ENCODE results near the gene FOXN3. TPM values are rescaled to one million over a fixed set of nuclear protein-coding genes. Genes with fewer than 3 reads are reported as not detected.
A peak's percentile ranks its signal among the peaks of the same experiment; 100 is the strongest.

The FOXN3 gene
- total RNA-seq, 4 donors from 2014 or later, result 99.6 to 172 (median 103) TPM

DNA sequence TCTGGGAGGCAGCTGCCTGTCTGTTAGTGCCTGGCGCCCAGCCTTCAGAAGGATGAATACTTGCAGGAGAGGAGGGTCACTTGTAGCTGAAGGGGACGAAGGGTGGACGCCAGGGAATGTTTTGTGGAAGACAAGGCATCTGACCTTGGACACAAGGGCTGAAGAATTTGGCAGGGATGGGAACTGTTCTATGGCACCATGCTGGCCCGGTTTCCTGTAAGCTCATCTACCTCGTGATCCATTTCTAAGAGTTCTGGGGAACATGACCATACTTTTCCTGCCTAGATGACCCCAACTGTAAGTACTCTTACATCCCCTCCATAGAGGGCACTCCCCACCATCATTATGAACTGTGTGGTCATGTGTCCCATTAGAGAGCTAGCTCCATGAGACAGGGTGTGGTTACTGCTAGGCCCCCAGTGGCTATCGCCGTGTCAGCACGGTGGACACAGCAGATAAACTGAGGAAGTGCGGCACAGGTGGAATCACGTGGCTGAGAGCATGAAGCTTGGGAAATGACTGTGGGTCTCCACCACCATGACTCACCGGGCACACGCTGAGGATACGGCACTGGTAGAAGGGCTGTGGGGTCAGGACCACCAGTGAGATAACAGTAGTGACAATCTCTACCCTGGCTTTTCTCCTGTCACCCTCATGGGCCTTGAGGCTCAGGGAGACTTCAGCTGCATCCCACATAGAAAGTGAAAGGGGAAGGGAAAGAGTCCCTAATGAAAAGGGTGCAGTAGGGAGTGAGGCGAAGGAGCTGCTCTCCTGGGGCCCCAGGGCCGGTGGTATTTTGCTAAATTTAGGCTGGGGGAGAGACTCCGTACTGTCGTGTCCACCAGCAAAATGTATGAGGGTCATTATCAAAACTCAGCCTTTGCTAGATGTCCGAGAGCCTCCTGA, 252.6 kb downstream of the FOXN3 start:
- in situ Hi-C loops (cut with MboI; ENCODE audit: low sequenced_read_pairs in 4 of 4), result loop anchor here in 3 of 4 donors (10.0 to 25.0 kb wide), 2 partner anchors 748 to 750 kb away; no protein-coding TSS in a partner anchor
- H3K36me3 ChIP-seq, result peaks cover 0 to 23% of the 10 kb centered on the region in 2 donors
- H3K27ac ChIP-seq, result peak overlapping the region; percentile 47 to 69 (median 60)
- peaks cover 41 to 45% of the 10 kb centered on the region in 2 donors for H3K4me1 ChIP-seq
- no peaks in the 10 kb centered on the region for H3K27me3 ChIP-seq
- no peak for DNase-seq
- peak overlapping the region in 1 of 4 donors; percentile 13 for H3K4me3 ChIP-seq
- ATAC-seq, result no peak
- TF ChIP-seq, protein P1, sequence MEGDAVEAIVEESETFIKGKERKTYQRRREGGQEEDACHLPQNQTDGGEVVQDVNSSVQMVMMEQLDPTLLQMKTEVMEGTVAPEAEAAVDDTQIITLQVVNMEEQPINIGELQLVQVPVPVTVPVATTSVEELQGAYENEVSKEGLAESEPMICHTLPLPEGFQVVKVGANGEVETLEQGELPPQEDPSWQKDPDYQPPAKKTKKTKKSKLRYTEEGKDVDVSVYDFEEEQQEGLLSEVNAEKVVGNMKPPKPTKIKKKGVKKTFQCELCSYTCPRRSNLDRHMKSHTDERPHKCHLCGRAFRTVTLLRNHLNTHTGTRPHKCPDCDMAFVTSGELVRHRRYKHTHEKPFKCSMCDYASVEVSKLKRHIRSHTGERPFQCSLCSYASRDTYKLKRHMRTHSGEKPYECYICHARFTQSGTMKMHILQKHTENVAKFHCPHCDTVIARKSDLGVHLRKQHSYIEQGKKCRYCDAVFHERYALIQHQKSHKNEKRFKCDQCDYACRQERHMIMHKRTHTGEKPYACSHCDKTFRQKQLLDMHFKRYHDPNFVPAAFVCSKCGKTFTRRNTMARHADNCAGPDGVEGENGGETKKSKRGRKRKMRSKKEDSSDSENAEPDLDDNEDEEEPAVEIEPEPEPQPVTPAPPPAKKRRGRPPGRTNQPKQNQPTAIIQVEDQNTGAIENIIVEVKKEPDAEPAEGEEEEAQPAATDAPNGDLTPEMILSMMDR (IDR thresholded peaks at IDR 0.05 in 4 of 5, conservative IDR thresholded peaks at IDR 0.05 in 1 of 5), result no peak
- TF ChIP-seq POLR2A (IDR thresholded peaks at IDR 0.05), result no peak
- intact Hi-C loops (cut with DNase I; ENCODE audit: low total_unique reads), result loop anchor here (5.0 kb wide), 1 partner anchor 122 kb away; no protein-coding TSS in a partner anchor
- H3K9me3 ChIP-seq, result no peaks in the 10 kb centered on the region

DNA sequence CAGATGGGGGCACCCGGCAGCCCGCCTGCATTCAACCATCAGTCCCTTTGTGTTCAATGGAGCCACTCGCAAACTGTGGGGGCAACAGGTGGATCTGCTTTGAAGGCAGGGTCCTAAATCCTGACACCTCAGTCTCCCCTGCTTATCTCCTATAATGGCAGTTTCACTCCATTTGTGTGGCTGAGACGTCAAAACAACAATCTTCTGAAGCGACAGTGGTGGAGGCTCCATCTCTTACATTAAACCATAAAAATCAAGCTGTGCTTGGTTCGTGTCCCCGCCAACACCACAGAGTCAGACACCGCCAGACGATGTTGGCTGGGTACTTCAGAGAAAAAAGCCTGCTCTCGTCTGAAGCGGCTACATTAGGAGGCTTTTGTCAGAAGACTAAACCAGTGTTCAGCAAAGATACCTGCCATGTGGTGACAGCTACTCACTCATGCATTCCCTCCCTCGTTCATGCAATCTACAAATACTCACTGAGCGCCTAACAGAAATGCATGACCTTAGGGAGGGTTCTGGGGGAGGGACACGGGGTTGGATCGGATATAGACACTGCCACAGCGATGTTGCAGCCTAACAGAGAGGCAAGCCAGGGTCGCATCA, 253.9 kb downstream of the FOXN3 start:
- H3K4me1 ChIP-seq, result peaks cover 41 to 43% of the 10 kb centered on the region in 2 donors
- H3K36me3 ChIP-seq, result peaks cover 0 to 23% of the 10 kb centered on the region in 2 donors
- intact Hi-C loops (cut with DNase I; ENCODE audit: low total_unique reads), result no loop called here
- TF ChIP-seq POLR2A (IDR thresholded peaks at IDR 0.05), result no peak
- TF ChIP-seq, protein P1 (IDR thresholded peaks at IDR 0.05 in 4 of 5, conservative IDR thresholded peaks at IDR 0.05 in 1 of 5), result no peak
- DNase-seq (no peak), ATAC-seq (no peak)
- no peak overlapping the region for H3K27ac ChIP-seq
- no peaks in the 10 kb centered on the region for H3K9me3 ChIP-seq
- no peaks in the 10 kb centered on the region for H3K27me3 ChIP-seq
- in situ Hi-C loops (cut with MboI; ENCODE audit: low sequenced_read_pairs in 4 of 4), result loop anchor here in 3 of 4 donors (10.0 to 25.0 kb wide), 2 partner anchors 749 to 752 kb away; no protein-coding TSS in a partner anchor
- H3K4me3 ChIP-seq, result no peak overlapping the region

DNA sequence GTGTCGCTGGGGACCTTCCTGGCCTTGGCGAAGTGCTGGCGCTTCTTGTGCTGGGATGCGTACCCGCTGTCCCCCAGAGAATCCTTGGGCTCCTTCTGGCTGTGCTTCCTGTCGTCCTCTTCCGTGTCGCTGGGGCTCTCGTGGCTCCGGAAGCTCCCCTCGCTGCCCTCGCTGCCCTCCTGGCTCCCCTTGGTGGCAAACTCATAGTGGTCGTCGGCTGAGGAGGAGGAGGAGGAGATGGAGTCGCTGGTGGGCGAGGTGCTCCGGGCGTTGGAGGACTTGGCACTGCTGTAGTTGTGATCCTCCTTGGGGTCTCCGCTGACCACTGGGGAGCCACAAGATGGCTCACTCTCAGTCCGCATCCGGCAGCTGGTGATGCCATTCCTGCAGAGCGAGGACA, 254.4 kb downstream of the FOXN3 start:
- DNase-seq, result no peak
- Histone ChIP-seq H3K36me3 (peaks cover 0 to 23% of the 10 kb centered on the region in 2 donors), H3K4me1 (peaks cover 38% of the 10 kb centered on the region in 2 donors), H3K9me3 (no peaks in the 10 kb centered on the region), H3K4me3 (no peak overlapping the region), H3K27ac (no peak overlapping the region), H3K27me3 (no peaks in the 10 kb centered on the region)
- in situ Hi-C loops (cut with MboI; ENCODE audit: low sequenced_read_pairs in 4 of 4), result loop anchor here in 3 of 4 donors (10.0 to 25.0 kb wide), 2 partner anchors 750 to 752 kb away; no protein-coding TSS in a partner anchor
- intact Hi-C loops (cut with DNase I; ENCODE audit: low total_unique reads), result no loop called here
- ATAC-seq, result no peak
- TF ChIP-seq, protein P1 (IDR thresholded peaks at IDR 0.05 in 4 of 5, conservative IDR thresholded peaks at IDR 0.05 in 1 of 5), result no peak
- no peak for TF ChIP-seq POLR2A (IDR thresholded peaks at IDR 0.05)

DNA sequence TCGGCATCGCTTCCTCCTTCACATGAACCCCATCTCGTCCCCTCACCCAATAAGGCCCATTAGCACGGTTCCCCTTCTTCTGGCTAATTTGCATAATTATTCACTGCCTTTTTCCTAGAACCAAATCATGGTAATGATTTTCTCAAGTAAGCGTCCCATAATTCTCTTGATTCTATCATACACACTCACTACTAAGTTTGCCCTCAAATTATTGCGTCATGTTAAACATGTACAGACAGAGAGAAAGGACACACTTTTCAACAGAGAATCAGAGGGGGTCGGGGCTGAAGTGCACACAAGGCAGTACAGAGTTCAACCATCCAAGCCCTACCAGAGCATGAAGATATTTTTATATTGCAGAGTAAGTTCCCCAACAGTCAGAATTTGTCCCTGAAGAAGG, 256.6 kb downstream of the FOXN3 start:
- ATAC-seq (no peak), DNase-seq (no peak)
- Histone ChIP-seq H3K4me3 (no peak overlapping the region), H3K36me3 (peaks cover 0 to 23% of the 10 kb centered on the region in 2 donors), H3K27ac (no peak overlapping the region), H3K4me1 (peaks cover 16% of the 10 kb centered on the region in 2 donors), H3K27me3 (no peaks in the 10 kb centered on the region), H3K9me3 (no peaks in the 10 kb centered on the region)
- in situ Hi-C loops (cut with MboI; ENCODE audit: low sequenced_read_pairs in 4 of 4), result loop anchor here in 3 of 4 donors (10.0 to 25.0 kb wide), 2 partner anchors 752 to 754 kb away; no protein-coding TSS in a partner anchor
- TF ChIP-seq, protein P1 (IDR thresholded peaks at IDR 0.05 in 4 of 5, conservative IDR thresholded peaks at IDR 0.05 in 1 of 5), result no peak
- TF ChIP-seq POLR2A (IDR thresholded peaks at IDR 0.05), result no peak
- intact Hi-C loops (cut with DNase I; ENCODE audit: low total_unique reads), result no loop called here

Measured in gastrocnemius medialis (tissue), 4 donors.